ENCODE measurements around the gene CRIP3.
"Not testable (repeated sequence)": the region's sequence is repeated elsewhere in the genome, so short reads cannot be mapped to it uniquely, and the experiment has no call there.

The CRIP3 gene

DNA sequence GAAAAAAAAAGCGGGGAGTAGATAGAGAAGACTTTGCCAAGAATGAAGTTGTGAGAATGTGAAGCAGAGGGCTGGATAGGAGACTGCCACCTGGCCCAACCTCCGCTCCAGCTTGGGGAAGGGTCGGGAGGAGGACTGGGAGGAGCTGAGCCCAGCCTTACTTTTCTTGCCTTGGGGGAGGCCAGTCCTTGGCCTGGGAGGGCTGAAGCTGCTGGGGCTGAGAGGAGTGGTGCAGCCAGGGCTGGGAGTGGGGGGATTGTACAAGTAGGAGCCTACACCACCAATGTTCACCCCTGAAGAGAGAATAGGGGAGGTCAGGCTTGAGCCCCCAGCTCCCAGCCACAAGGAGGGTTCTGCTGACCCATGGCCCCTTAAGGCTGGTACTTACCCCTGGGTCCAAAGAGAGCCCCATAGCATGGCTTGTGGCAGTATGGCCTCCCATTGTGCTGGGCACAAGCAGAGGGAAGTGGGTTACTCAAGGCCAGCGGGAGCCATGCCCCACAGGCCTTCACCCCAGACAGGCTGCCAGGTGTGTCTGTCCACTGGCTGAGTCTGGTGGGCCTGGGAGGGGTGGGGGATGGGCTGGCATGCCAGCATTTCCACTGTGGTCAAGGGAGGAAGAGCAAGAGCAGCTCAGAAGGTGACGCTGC is 1.1 kb downstream of the CRIP3 start:
- in situ Hi-C loops (cut with MboI; ENCODE audit: low sequenced_read_pairs): no loop called here

GRCh38 chr6:43306086-43306485 is 2.5 kb downstream of the CRIP3 start:
- in situ Hi-C loops (cut with MboI; ENCODE audit: low sequenced_read_pairs): no loop called here

- in situ Hi-C loops (cut with MboI; ENCODE audit: low sequenced_read_pairs): no loop called here
These were observed 3.7 kb downstream of the CRIP3 start for GRCh38 chr6:43304882-43305281.

DNA sequence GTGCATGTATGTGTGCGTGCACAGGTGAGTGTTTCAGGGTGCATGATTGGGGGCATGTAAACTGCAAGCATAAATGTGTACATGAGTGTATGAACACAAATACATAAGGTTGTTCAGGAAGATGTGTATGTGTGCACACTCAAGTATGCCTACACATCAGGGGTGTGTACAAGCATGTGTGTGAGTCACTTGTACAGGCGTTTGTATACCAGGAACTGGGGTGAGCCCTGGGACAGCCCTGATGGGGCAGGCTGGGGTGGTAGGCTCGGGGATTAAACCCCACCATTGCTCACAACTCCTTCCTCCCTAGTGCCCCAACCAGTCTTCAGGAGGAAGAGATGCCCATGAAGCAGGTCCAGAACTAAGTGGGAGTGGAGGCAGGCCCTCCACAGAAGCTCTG is 4.3 kb downstream of the CRIP3 start:
- in situ Hi-C loops (cut with MboI; ENCODE audit: low sequenced_read_pairs): no loop called here

DNA sequence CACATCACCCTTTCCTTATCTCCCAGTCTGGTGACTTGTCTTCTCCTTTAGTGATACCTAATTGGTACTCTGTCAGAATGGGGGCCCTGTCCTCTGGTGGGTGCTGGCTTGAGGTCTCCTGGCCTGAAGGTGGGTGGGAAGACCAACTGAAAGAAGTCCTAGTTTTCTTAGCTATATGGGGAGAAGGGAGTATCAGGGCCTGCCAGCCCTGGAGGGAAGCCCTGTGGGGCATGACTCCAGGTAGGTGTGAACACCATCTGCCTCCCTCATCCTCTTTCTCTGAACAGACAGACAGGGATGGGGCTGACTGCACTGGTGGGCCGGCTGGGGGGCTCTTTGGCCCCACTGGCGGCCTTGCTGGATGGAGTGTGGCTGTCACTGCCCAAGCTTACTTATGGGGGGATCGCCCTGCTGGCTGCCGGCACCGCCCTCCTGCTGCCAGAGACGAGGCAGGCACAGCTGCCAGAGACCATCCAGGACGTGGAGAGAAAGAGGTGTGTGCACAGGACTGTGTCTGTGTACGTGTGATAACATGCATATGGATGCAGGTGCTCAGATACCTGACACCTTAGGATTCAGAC is 4.8 kb downstream of the CRIP3 start:
- in situ Hi-C loops (cut with MboI; ENCODE audit: low sequenced_read_pairs): no loop called here

GRCh38 chr6:43303006-43303405 is 5.6 kb downstream of the CRIP3 start:
- in situ Hi-C loops (cut with MboI; ENCODE audit: low sequenced_read_pairs): not testable (repeated sequence)

DNA sequence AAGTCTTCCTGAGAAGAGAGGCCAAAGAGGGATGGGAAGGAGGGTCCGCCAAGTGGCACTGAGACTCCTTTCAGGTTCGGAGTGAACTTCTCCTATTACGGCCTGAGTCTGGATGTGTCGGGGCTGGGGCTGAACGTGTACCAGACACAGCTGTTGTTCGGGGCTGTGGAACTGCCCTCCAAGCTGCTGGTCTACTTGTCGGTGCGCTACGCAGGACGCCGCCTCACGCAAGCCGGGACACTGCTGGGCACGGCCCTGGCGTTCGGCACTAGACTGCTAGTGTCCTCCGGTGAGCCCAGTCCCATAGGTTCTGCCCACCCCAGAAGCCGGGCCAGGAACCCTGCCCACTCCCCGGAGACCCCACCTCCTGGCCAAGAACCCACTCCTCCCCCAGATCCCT is 6.5 kb downstream of the CRIP3 start:
- in situ Hi-C loops (cut with MboI; ENCODE audit: low sequenced_read_pairs): no loop called here

- in situ Hi-C loops (cut with MboI; ENCODE audit: low sequenced_read_pairs): no loop called here
These were observed 7.3 kb downstream of the CRIP3 start for GRCh38 chr6:43301081-43301870.

GRCh38 chr6:43299338-43300293 is 9.0 kb downstream of the CRIP3 start:
- in situ Hi-C loops (cut with MboI; ENCODE audit: low sequenced_read_pairs): no loop called here

DNA sequence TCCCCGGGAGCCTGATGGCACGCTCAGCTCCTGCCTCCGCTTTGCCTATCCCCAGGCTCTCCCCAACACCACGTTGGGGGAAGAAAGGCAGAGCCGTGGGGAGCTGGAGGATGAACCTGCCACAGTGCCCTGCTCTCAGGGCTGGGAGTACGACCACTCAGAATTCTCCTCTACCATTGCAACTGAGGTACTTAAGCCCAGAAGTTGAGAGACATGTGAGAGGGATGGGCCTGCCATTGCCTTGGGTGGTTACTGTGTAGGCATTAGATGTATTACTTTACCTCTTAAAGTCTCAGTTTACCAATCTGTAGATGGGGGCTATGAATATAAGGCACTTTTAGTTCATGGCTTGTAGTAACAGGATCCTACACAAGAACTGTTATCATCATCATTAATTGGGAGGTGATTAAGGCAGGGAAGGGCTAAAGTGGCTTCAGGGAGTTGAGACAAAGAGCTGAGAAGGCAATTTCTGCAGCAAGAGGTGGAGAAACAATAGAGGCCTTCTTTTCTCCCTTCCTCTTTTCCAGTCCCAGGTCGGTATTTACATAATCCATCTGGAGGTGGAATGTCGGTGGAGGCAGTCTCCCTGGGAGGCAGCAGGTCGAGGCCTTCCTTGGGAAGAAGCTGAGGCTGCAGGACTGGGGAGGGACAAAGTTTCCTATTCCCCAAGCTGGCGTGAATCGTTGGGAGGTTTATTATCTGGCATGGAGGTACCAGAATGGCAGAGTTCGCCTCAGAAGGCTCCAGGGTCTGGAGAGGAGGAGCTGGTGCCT is 9.9 kb downstream of the CRIP3 start:
- in situ Hi-C loops (cut with MboI; ENCODE audit: low sequenced_read_pairs): no loop called here

DNA sequence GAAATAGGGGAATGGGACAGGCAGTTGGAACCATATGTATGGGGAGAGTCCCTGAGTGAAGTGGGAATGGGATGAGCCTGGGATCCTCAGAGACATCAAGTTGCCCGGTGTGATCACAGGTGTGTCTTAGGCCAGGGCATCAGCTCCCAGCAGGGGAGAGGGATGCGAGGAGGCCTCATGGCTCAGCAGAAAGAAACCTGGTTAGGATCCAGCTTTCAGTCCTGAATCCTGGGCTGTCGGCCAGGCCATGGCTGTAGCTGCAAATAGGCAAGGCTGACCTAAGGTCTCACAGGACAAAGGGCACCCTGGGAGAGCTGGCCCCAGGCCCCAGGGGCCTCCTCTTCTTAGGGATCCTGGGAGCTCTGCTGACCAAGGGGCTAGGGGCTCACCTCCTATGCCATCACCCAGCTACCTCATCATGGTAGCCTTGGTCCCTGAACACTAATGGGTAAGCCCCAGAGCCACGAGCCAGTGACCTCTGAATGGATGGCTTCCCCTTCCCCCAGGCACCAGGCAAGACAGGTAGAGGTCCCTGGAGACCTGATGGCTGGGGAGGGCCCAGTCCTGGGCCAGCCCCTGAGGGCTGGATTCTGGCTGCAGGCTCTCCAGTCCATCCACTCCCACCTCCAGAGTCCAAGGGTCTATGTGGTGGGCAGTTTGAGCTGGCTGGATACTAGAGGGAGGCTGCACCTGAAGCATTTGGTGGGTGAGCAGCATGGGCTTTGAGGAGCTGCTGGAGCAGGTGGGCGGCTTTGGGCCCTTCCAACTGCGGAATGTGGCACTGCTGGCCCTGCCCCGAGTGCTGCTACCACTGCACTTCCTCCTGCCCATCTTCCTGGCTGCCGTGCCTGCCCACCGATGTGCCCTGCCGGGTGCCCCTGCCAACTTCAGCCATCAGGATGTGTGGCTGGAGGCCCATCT is 10.7 kb downstream of the CRIP3 start, which contains the start of gene SLC22A7:
Gene SLC22A7, plus strand, starts transcription at position 617 of the 921 bp plus-strand sequence. Its CDS starts 99 bp downstream, at position 716.
- in situ Hi-C loops (cut with MboI; ENCODE audit: low sequenced_read_pairs): no loop called here

DNA sequence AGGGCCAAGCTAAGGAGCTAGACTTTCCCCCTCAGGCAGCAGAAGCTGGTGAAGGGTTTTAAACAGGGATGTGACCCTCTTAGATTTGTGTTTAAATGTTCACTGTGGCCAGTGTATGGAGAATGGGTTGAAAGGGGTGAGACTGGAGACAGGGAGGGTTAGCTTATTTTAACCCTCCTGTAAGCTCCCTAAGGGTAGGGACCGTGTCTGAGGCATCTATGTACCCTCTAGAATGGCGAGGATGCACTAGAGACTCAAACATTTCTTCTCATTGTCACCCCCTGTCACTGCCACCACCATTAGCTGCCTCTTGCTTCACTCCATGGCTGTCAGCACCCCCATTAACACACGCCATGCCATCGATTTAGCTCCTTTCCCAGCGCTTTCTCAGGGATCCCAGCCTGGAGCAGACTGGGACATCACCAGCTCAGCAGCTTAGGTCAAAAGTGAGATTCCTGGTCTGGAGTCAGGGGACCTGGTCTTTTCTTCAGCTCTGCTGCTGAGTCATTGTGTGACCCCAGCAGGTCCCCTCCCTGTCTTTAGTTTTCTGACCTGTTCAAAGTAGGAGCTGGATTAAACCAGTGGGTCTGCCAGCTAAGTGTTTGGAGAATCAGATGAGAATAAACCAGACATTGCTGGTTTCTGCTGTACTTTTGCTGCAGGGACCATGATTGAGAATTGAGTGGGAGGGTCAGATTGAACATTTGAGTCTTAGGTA is 11.7 kb downstream of the CRIP3 start:
- in situ Hi-C loops (cut with MboI; ENCODE audit: low sequenced_read_pairs): no loop called here

DNA sequence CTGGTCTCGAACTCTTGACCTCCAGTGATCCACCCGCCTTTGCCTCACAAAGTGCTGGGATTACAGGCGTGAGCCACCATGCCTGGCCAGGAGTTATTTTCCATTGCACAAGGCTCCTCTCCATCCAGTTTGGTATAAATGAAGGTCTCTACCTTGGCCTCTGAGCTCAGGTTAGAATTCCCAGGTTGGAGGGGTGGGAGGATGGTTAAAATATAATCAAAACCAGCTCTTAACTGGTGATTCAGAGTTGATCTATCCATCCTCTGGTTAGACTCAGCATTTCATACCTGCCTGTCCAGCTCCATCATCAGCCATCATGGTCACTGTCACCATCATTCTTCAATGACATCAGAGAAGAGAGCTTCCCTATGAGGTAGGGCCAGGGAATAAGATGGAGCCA is 13.2 kb downstream of the CRIP3 start:
- in situ Hi-C loops (cut with MboI; ENCODE audit: low sequenced_read_pairs): no loop called here

GRCh38 chr6:43294536-43294935 is 14.1 kb downstream of the CRIP3 start:
- in situ Hi-C loops (cut with MboI; ENCODE audit: low sequenced_read_pairs): no loop called here

DNA sequence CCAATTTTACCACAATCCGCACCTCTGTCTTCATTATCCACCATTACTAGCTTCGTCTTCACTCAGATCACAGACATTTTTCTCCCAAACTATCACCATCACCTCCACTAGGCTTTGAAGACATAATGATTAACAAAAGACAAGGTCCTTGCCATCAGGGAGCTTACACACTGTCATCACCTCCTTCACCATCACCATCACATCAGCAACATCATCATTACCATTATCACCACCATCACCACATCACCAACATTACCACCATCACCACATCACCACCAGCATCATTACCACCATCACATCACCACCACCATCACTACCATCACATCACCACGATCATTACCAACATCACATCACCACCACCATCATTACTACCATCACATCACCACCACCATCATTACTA is 14.9 kb downstream of the CRIP3 start:
- in situ Hi-C loops (cut with MboI; ENCODE audit: low sequenced_read_pairs): no loop called here

DNA sequence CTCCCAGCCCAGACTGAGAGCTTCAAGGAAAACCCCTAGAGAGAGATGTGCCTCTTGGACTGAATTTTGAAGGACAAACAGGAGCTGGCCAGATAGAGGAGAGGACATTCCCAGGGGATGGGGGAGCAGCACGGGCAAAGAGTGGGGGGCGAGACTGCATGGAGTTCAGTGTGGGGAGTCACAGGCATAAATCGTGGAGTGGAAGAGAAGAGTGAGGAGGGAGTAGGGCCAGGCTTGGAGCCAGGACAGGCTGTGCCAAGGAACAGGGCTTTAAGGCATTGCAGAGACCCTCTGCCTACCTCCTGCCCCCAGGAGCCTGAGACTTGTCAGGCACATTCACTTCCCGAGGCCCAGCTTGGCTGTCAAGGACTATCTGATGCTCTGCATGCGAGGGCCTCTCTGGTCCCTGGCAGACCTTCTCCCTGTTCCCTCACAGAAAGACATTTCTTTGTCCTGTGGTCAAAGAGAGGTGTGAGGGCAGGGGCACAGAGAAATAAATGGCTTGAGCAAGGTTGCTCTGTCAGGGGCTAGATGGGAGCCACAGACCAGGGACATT is 15.8 kb downstream of the CRIP3 start:
- in situ Hi-C loops (cut with MboI; ENCODE audit: low sequenced_read_pairs): no loop called here

DNA sequence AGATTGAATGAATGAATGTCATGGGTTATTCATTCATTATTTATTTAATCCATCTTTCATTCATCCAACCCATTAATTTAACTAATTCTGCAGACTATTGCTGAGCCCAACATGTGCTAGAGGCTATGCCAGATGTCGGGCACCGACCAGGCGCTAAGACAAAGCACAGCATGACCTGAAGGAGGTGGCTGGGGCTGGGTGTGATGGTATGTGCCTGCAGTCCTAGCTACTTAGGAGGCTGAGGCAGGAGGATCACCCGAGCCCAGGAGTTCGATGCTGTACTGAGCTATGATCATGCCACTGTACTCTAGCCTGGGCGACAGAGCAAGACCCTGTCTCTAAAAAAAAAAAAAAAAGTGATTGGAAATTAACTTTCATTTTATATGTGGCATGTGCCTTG is 16.3 kb downstream of the CRIP3 start:
- in situ Hi-C loops (cut with MboI; ENCODE audit: low sequenced_read_pairs): no loop called here

GRCh38 chr6:43291708-43292107 is 16.9 kb downstream of the CRIP3 start:
- in situ Hi-C loops (cut with MboI; ENCODE audit: low sequenced_read_pairs): no loop called here
